Testis (tissue), 2 donors: Measurements from ENCODE around the gene KHK.

ENCODE experiments used
- CTCF ChIP-seq, 3 experiments: fragments of 450-650 bp in 2 of 3; fragments of 200-600 bp in 1 of 3; sonication (generic) in 1 of 3; IDR thresholded peaks; one replicate each; pipeline ENCODE4 v1.5.1; 2016 to 2019; ENCODE audit warnings: antibody characterized with exemption in 3 of 3, mild to moderate bottlenecking in 2 of 3, moderate library complexity in 1 of 3
- POLR2A ChIP-seq: fragments of 450-650 bp; IDR thresholded peaks from one replicate; pipeline ENCODE4 v1.6.1; 2017; ENCODE audit warnings: antibody characterized with exemption, mild to moderate bottlenecking, moderate library complexity

GRCh38 chr2:27088634-27089033, 2.1 kb downstream of the KHK start:
- TF ChIP-seq CTCF (IDR thresholded peaks at IDR 0.05) (no peak), POLR2A (no peak)
